Hair follicular keratinocyte (primary cell): Measurements from ENCODE around the gene EIF3D. TPM values are rescaled to one million over a fixed set of nuclear protein-coding genes. Genes with fewer than 3 reads are reported as not detected.

Source experiments
- total RNA-seq: library from RNA; depleted of rRNA; stranded (reverse); fragments of >200 nt; gene quantifications from 2 replicates; pipeline ENCODE4 v1.2.3, GENCODE V29; 2015

EIF3D gene, protein sequence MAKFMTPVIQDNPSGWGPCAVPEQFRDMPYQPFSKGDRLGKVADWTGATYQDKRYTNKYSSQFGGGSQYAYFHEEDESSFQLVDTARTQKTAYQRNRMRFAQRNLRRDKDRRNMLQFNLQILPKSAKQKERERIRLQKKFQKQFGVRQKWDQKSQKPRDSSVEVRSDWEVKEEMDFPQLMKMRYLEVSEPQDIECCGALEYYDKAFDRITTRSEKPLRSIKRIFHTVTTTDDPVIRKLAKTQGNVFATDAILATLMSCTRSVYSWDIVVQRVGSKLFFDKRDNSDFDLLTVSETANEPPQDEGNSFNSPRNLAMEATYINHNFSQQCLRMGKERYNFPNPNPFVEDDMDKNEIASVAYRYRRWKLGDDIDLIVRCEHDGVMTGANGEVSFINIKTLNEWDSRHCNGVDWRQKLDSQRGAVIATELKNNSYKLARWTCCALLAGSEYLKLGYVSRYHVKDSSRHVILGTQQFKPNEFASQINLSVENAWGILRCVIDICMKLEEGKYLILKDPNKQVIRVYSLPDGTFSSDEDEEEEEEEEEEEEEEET
- total RNA-seq: 437 and 456 TPM in 2 replicates

DNA sequence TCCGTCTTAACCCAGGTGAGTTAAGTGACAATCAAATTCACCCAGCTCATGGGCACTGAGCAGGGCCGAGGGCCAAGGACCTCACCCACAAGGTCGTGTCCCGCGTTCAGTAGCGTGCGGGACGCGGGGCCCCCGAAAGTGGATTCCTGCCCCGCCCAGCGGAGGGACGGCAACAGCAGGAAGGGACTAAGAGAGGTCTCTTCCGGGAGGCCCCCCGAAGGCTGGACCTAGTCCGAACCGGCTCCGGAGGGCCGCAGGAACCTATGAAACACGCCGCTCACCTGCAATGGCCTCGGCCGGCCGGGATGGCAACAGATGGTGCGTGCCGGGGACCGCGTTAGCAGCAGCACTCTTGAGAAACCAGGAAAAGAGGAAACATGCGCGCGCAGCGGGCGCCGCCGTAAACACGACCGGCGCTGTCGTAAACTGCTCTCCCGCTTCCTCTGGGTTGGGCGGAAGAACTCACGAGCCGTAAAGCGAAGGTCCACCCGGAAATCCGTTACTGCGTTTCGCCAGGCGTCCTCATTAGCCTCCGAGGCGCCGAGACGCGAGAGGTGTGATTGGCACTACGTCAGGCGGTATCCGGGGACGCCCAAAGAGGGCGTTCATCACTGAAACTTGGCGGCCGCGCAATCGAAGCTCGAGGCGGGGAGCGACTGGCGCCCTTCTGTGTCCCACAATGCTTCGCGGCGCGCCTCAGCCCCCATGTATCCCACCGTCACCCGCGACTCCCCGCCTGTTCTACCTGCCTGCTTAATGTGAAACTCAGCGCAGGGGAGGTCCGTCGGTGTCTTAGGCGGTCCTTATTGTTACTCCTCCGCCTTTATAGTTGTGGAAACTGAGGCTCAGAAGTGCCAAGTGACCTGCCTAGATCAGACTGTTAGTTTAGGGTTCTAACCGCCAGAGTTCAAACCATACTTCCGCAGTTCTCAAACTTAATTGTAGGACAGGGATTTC, at the start of gene EIF3D:
TSS of gene EIF3D (minus strand) at position 372 of the 957 bp plus-strand sequence. CDS start 3,045 bp downstream, outside the sequence.

DNA sequence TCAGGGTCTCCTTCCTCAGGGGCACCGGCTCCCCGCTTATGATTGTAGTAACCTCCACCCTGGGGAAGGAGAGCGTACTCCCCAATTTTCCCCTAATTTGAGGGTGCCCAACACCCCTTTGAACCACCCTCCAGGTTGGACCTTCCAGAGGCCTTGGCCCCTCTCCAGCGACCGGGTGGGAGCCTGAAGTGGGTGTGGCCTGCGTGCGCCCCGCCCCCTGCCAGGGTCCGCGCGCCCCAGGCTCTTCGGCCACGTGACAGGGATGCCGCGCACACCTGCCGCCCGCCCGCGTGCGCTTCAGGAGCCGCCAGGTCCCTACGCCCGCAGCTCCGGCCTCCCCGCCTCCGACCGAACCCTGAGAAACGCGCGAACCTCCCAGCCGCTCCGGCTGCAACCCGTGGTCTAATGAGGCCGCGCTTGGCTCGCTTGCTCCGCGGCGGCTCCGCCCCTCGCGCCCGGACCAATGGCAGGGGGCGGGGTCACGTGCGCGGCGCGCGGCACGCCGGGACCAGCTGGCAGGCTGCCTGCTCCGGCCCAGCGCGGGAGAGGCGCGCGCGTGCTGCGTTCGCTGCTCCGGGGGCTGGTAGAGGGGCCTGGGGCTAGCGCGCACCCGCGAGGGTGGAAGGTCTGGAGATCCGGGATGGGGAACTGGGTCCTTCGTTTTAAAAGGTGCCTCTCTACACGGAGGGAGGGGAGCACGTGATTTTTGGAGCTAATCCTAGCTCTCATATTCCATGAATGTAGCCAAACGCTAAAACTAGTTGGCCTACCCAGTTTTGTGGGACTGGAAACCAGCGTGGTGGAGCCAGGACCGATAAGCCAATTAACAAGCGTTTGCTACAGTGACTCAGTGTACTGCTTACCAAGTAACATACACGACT, 22.1 kb downstream of the EIF3D start, which contains the start of gene FOXRED2:
TSS of gene FOXRED2 (minus strand) at position 404 of the 881 bp plus-strand sequence. CDS start 618 bp downstream, outside the sequence.

DNA sequence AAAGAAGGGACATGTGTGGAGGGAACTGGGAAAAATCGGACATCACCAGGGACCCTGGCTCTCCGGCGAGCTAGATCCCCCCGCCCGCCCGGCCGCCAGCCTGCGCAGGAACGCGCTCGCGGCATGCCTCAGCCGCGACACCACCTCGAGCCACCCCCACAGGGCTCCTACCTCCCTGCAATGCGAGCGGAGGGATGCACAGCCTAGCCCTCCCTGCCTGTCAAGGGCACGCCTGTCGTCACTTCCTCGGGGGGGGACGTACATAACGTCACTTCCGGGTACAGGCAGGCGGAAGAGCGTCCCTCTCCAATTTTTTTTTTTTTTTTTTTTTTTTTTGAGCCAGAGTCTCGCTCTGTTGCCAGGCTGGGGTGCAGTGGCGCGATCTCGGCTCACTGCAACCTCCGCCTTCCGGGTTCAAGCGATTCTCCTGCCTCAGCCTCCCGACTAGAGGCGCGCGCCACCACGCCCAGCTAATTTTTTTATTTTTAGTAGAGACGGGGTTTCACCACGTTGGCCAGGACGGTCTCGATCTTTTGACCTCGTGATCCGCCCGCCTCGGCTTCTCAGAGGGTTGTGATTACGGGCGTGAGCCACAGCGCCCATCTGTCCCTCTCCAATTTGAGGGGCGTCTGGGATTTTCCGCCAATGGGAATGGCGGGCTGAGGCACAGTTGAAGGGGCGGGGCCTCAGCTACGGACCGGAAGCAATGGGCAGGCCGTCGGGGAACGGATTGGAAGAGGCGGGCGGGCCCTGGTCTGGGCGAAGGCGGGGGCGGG, 47.4 kb downstream of the EIF3D start, which contains the start of gene TXN2:
TSS of gene TXN2 (minus strand) at position 248 of the 776 bp plus-strand sequence. CDS start 803 bp downstream, outside the sequence.

Other genes with a start within 250 kb of the EIF3D start
- 693 and 734 TPM in 2 replicates for gene MYH9, start 141.2 kb downstream of the EIF3D start, total RNA-seq
- 57.0 and 82.1 TPM in 2 replicates for gene TXN2, start 47.5 kb downstream of the EIF3D start, total RNA-seq
- gene FOXRED2, start 22.1 kb downstream of the EIF3D start, total RNA-seq: 1.2 and 6.5 TPM in 2 replicates
- gene CACNG2, start 174.6 kb upstream of the EIF3D start, total RNA-seq: not detected in 2 replicates
- gene IFT27, start 247.0 kb upstream of the EIF3D start, total RNA-seq: 12.2 and 14.2 TPM in 2 replicates